PC-9 (cell line): Measurements from ENCODE around the gene MIEN1. TPM values are rescaled to one million over a fixed set of nuclear protein-coding genes. Genes with fewer than 3 reads are reported as not detected.

Experiments used
- BruUV-seq: library from RNA; stranded (reverse); fragments of 400-500 nt; replicated peaks from 2 replicates; lab custom pipeline; 2021; lab: Mats Ljungman, UMichigan
- CTCF ChIA-PET: fragments of 300-600 bp; sonication (Branson Sonifier 250); formaldehyde crosslinking; loops from one replicate; lab custom pipeline; 2022; ENCODE audit warnings: antibody characterized with exemption; lab: Charles Lee
- POLR2A ChIA-PET: fragments of 300-600 bp; sonication (Branson Sonifier 250); formaldehyde crosslinking; loops from one replicate; lab custom pipeline; 2022; ENCODE audit warnings: antibody characterized with exemption; ENCODE audit not compliant: unreplicated experiment; lab: Charles Lee
- DNase-seq, 2 experiments: peaks; one replicate each; pipeline versions ENCODE4 v3.0.0 to v3.0.0-alpha.2; 2015 to 2022; ENCODE audit warnings: mixed read lengths in 1 of 2
- H2AFZ ChIP-seq: fragments of 200-600 bp; sonication (generic); 2 replicates; pipeline ENCODE4 v1.8.1; 2017; ENCODE audit warnings: antibody characterized with exemption
- H3F3A ChIP-seq: fragments of 200-600 bp; sonication (generic); 2 replicates; pipeline ENCODE4 v1.8.1; 2017; ENCODE audit warnings: antibody characterized with exemption, mild to moderate bottlenecking, low read depth; ENCODE audit not compliant: insufficient read depth
- H3K27ac ChIP-seq: fragments of 200-600 bp; sonication (generic); 2 replicates; pipeline ENCODE4 v1.6.1; 2016; ENCODE audit warnings: mixed run types
- H3K27me3 ChIP-seq: fragments of 200-600 bp; sonication (generic); 2 replicates; pipeline ENCODE4 v1.6.1; 2016; ENCODE audit warnings: low read depth, mixed run types; ENCODE audit not compliant: insufficient read depth
- H3K36me3 ChIP-seq: fragments of 200-600 bp; sonication (generic); 2 replicates; pipeline ENCODE4 v1.6.1; 2016; ENCODE audit warnings: low read depth, mixed run types
- H3K4me1 ChIP-seq: fragments of 200-600 bp; sonication (generic); replicated peaks from 2 replicates; pipeline ENCODE4 v1.6.1; 2016; ENCODE audit warnings: mixed run types; ENCODE audit not compliant: insufficient read depth
- H3K4me2 ChIP-seq: fragments of 200-600 bp; sonication (generic); 2 replicates; pipeline ENCODE4 v1.6.1; 2017; ENCODE audit warnings: mixed run types
- H3K4me3 ChIP-seq: fragments of 200-600 bp; sonication (generic); 2 replicates; pipeline ENCODE4 v1.6.1; 2016; ENCODE audit warnings: mixed run types
- H3K79me2 ChIP-seq: fragments of 200-600 bp; sonication (generic); 2 replicates; pipeline ENCODE4 v1.6.1; 2017; ENCODE audit warnings: low read depth, mixed run types
- H3K9me2 ChIP-seq: fragments of 200-600 bp; sonication (generic); 2 replicates; pipeline ENCODE4 v1.8.1; 2017; ENCODE audit warnings: mild to moderate bottlenecking; ENCODE audit not compliant: insufficient read depth
- H3K9me3 ChIP-seq: fragments of 200-600 bp; sonication (generic); 2 replicates; pipeline ENCODE4 v1.8.1; 2016; ENCODE audit warnings: low read depth; ENCODE audit not compliant: insufficient read depth
- H4K20me1 ChIP-seq: fragments of 200-600 bp; sonication (generic); 2 replicates; pipeline ENCODE4 v1.8.1; 2017; ENCODE audit not compliant: insufficient read depth
- EZH2 ChIP-seq: fragments of 200-600 bp; sonication (generic); IDR thresholded peaks from 2 replicates; pipeline ENCODE4 v1.8.0; 2017; ENCODE audit warnings: antibody characterized with exemption, low read depth
- intact Hi-C: fragments of 100-400 bp; cut with micrococcal nuclease; formaldehyde crosslinking; loops from one replicate; pipeline ENCODE4 v1.10.0; 2022; ENCODE audit not compliant: unreplicated experiment
- total RNA-seq: library from RNA; stranded (reverse); gene quantifications from 2 replicates; pipeline ENCODE4 v1.2.3, GENCODE V29; 2021
- TF ChIP-seq, protein P1 (sequence below): fragments of 200-600 bp; sonication (generic); conservative IDR thresholded peaks from 2 replicates; pipeline ENCODE4 v1.6.1; 2017; ENCODE audit warnings: mixed run types, antibody characterized with exemption, mild to moderate bottlenecking, moderate library complexity

MIEN1 gene
- total RNA-seq, 1 experiment from 2014 or later, result 49.2 TPM

DNA sequence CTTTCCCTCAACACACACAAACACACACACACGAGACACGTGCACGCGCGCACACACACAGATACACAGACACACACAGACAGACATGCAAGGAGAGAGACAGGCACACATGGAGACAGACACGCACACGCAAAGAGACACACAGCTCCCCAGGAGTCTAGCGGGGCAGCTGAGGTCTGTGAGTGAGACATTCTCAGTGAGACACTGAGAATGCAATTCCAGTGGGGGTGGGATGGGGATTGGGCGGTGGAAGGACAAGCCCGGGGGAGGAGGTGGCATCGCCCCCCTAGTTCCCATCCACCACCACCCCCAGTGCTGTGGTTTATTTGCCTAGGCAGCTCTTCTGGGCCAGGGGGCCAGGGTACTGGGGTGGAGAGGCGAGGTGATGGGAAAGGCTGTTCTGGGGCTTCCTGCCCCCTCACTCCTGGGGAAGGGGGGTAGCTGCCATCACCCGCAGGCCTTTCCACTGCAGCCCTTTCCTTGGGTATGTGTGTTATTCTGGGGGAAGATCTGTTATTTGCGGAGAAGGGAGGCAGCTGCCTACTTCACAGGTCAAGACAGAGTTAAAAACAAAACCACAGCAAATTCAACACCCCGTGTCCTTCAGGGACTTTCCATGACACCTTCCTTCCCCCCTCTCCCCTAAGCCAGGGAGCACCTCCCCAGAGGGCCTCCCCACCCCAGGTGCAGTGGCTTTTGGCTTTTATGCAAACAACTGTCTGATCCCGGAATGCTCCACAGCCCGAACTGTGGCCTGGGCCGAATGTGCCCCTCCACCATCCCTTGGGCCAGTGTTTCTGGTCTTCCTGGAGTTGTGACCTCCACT, 25.4 kb upstream of the MIEN1 start:
- Histone ChIP-seq H3K4me3 (no peak overlapping the region), H3F3A (peaks cover 12% of the 10 kb centered on the region; the same call in 1 of the 2 replicates), H2AFZ (no peak overlapping the region), H3K79me2 (no peaks in the 10 kb centered on the region), H3K4me1 (peaks cover 33% of the 10 kb centered on the region), H3K27me3 (no peaks in the 10 kb centered on the region), H3K36me3 (no peaks in the 10 kb centered on the region), H4K20me1 (no peaks in the 10 kb centered on the region), H3K9me2 (no peaks in the 10 kb centered on the region), H3K9me3 (no peaks in the 10 kb centered on the region), H3K27ac (no peak overlapping the region), H3K4me2 (no peak overlapping the region)
- ChIA-PET CTCF (interaction anchor here (0.7 kb wide), 1 partner anchor 134 kb away, joined by 3 read pairs; no protein-coding TSS in a partner anchor), POLR2A (interaction anchor here (0.6 kb wide), 2 partner anchors 11 to 27 kb away, joined by 3 to 4 read pairs; no protein-coding TSS in a partner anchor)
- intact Hi-C loops, result loop anchor here (10.0 kb wide), 2 partner anchors 169 to 199 kb away; partner anchors contain the start of genes LRRC3C and ORMDL3
- TF ChIP-seq, protein P1, sequence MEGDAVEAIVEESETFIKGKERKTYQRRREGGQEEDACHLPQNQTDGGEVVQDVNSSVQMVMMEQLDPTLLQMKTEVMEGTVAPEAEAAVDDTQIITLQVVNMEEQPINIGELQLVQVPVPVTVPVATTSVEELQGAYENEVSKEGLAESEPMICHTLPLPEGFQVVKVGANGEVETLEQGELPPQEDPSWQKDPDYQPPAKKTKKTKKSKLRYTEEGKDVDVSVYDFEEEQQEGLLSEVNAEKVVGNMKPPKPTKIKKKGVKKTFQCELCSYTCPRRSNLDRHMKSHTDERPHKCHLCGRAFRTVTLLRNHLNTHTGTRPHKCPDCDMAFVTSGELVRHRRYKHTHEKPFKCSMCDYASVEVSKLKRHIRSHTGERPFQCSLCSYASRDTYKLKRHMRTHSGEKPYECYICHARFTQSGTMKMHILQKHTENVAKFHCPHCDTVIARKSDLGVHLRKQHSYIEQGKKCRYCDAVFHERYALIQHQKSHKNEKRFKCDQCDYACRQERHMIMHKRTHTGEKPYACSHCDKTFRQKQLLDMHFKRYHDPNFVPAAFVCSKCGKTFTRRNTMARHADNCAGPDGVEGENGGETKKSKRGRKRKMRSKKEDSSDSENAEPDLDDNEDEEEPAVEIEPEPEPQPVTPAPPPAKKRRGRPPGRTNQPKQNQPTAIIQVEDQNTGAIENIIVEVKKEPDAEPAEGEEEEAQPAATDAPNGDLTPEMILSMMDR, result no peak
- no peak for TF ChIP-seq EZH2
- DNase-seq, result no peak
- no TSS peak for BruUV-seq

DNA sequence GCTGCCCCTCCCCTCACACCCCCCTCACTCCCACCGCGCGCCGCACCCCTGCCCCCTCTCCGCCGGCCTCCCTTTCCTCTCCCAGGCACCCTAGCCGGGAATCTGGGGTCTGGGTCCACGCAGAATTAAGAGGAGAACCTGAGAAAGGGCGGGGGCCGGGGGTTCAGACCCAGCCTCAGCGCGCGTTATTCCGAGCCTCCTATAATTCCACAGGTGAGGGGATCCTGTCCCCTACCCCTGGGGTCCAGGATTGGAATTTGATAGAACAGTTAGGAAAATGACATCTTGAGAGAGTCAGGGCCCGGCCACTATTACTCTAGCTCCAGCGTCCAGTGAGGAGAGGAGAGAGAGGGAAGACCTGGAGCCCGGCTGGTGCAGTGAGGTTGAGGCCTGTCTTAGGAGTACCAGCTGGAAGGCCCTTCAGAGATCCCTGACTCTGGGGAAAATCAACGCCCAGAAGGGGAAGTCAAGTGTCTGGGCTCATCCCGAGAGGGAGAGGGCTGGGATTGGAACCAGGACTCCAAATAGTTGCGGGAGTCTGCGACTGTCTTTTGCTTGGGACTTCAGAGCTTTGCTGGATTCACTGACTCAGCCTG, 24.7 kb upstream of the MIEN1 start:
- no peaks in the 10 kb centered on the region for H3K36me3 ChIP-seq
- no peak for DNase-seq
- no peaks in the 10 kb centered on the region for H3K9me2 ChIP-seq
- no peak for TF ChIP-seq EZH2
- TF ChIP-seq, protein P1, result no peak
- H3K79me2 ChIP-seq, result no peaks in the 10 kb centered on the region
- no peaks in the 10 kb centered on the region for H3K27me3 ChIP-seq
- H3F3A ChIP-seq, result peaks cover 17% of the 10 kb centered on the region; the same call in 1 of the 2 replicates
- TSS peak; percentile 79 for BruUV-seq
- H3K4me2 ChIP-seq, result peak overlapping the region; percentile 82
- peak overlapping the region; percentile 78; the same call in 1 of the 2 replicates for H3K4me3 ChIP-seq
- H3K4me1 ChIP-seq, result peaks cover 40% of the 10 kb centered on the region
- peak overlapping the region; percentile 63 for H3K27ac ChIP-seq
- ChIA-PET POLR2A (no interaction called here), CTCF (interaction anchor here (0.6 to 0.7 kb wide), 2 partner anchors 134 to 952 kb away, joined by 3 to 8 read pairs; no protein-coding TSS in a partner anchor)
- no peaks in the 10 kb centered on the region for H3K9me3 ChIP-seq
- peak overlapping the region; percentile 97 for H2AFZ ChIP-seq
- no peaks in the 10 kb centered on the region for H4K20me1 ChIP-seq
- intact Hi-C loops, result loop anchor here (1.0 to 10.0 kb wide), 6 partner anchors 48 to 225 kb away; partner anchors contain the start of genes LRRC3C, ORMDL3 and PSMD3
